Measurements from ENCODE around the gene ZNF853. TPM values are rescaled to one million over a fixed set of nuclear protein-coding genes. Genes with fewer than 3 reads are reported as not detected.

ZNF853 gene
- total RNA-seq, 1 experiment from 2014 or later = 1.0 TPM

GRCh38 chr7:6650086-6650485 lies 34.7 kb downstream of the ZNF853 start:
- Histone ChIP-seq H4K20me1 (ENCODE audit: low read length) (no peaks in the 10 kb centered on the region), H2AFZ (ENCODE audit: low read length) (no peak overlapping the region), H3F3A (ENCODE audit: low read length, unreplicated experiment) (no peaks in the 10 kb centered on the region), H3K4me2 (ENCODE audit: low read length) (no peak overlapping the region), H3K4me3 (ENCODE audit: low read length) (no peak overlapping the region), H3K36me3 (ENCODE audit: low read depth, low read length) (peaks cover 44% of the 10 kb centered on the region), H3K27ac (ENCODE audit: low read length) (no peak overlapping the region), H3K4me1 (ENCODE audit: insufficient read depth, low read length) (no peaks in the 10 kb centered on the region), H3K27me3 (ENCODE audit: low read length) (no peaks in the 10 kb centered on the region), H3K9ac (ENCODE audit: low read length) (no peak overlapping the region), H3K79me2 (ENCODE audit: low read length) (no peaks in the 10 kb centered on the region), H3K9me3 (ENCODE audit: low read length) (no peaks in the 10 kb centered on the region), H3K9me2 (replicated peaks; ENCODE audit: low read length) (no peaks in the 10 kb centered on the region)
- TF ChIP-seq CTCF (conservative IDR thresholded peaks at IDR 0.05; ENCODE audit: low read depth, low read length) = no peak
- TF ChIP-seq EZH2phosphoT487 (IDR thresholded peaks at IDR 0.05; ENCODE audit: borderline replicate concordance, low read length) = no peak
- TF ChIP-seq EZH2 (IDR thresholded peaks at IDR 0.05; ENCODE audit: low read length, unreplicated experiment) = no peak
- CTCF ChIA-PET = no interaction called here
- POLR2A ChIA-PET (ENCODE audit: unreplicated experiment) = no interaction called here
- ATAC-seq = no peak
- intact Hi-C loops (cut with micrococcal nuclease) = no loop called here
- no TSS peak for BruUV-seq (replicated peaks)
- DNase-seq = no peak

GRCh38 chr7:6650521-6651011 lies 35.2 kb downstream of the ZNF853 start:
- no peak overlapping the region for H3K4me2 ChIP-seq (ENCODE audit: low read length)
- intact Hi-C loops (cut with micrococcal nuclease) = no loop called here
- no peaks in the 10 kb centered on the region for H3F3A ChIP-seq (ENCODE audit: low read length, unreplicated experiment)
- H3K36me3 ChIP-seq (ENCODE audit: low read depth, low read length) = peaks cover 45% of the 10 kb centered on the region
- BruUV-seq (replicated peaks) = no TSS peak
- ChIA-PET POLR2A (ENCODE audit: unreplicated experiment) (no interaction called here), CTCF (no interaction called here)
- no peaks in the 10 kb centered on the region for H4K20me1 ChIP-seq (ENCODE audit: low read length)
- H3K79me2 ChIP-seq (ENCODE audit: low read length) = no peaks in the 10 kb centered on the region
- H3K27me3 ChIP-seq (ENCODE audit: low read length) = no peaks in the 10 kb centered on the region
- H3K9me2 ChIP-seq (replicated peaks; ENCODE audit: low read length) = no peaks in the 10 kb centered on the region
- DNase-seq (no peak), ATAC-seq (no peak)
- TF ChIP-seq CTCF (conservative IDR thresholded peaks at IDR 0.05; ENCODE audit: low read depth, low read length) (no peak), EZH2 (IDR thresholded peaks at IDR 0.05; ENCODE audit: low read length, unreplicated experiment) (no peak), EZH2phosphoT487 (IDR thresholded peaks at IDR 0.05; ENCODE audit: borderline replicate concordance, low read length) (no peak)
- H3K27ac ChIP-seq (ENCODE audit: low read length) = no peak overlapping the region
- H3K9ac ChIP-seq (ENCODE audit: low read length) = no peak overlapping the region
- H2AFZ ChIP-seq (ENCODE audit: low read length) = no peak overlapping the region
- H3K9me3 ChIP-seq (ENCODE audit: low read length) = no peaks in the 10 kb centered on the region
- H3K4me1 ChIP-seq (ENCODE audit: insufficient read depth, low read length) = no peaks in the 10 kb centered on the region
- no peak overlapping the region for H3K4me3 ChIP-seq (ENCODE audit: low read length)

- H2AFZ ChIP-seq (ENCODE audit: low read length) = no peak overlapping the region
- no peaks in the 10 kb centered on the region for H4K20me1 ChIP-seq (ENCODE audit: low read length)
- POLR2A ChIA-PET (ENCODE audit: unreplicated experiment) = no interaction called here
- no peaks in the 10 kb centered on the region for H3K9me3 ChIP-seq (ENCODE audit: low read length)
- intact Hi-C loops (cut with micrococcal nuclease) = no loop called here
- H3K4me1 ChIP-seq (ENCODE audit: insufficient read depth, low read length) = no peaks in the 10 kb centered on the region
- H3K4me3 ChIP-seq (ENCODE audit: low read length) = no peak overlapping the region
- ATAC-seq (no peak), DNase-seq (no peak)
- H3K27ac ChIP-seq (ENCODE audit: low read length) = no peak overlapping the region
- no peaks in the 10 kb centered on the region for H3K79me2 ChIP-seq (ENCODE audit: low read length)
- no peaks in the 10 kb centered on the region for H3K27me3 ChIP-seq (ENCODE audit: low read length)
- CTCF ChIA-PET = no interaction called here
- peaks cover 45% of the 10 kb centered on the region for H3K36me3 ChIP-seq (ENCODE audit: low read depth, low read length)
- H3F3A ChIP-seq (ENCODE audit: low read length, unreplicated experiment) = no peaks in the 10 kb centered on the region
- TF ChIP-seq EZH2 (IDR thresholded peaks at IDR 0.05; ENCODE audit: low read length, unreplicated experiment) = no peak
- TF ChIP-seq CTCF (conservative IDR thresholded peaks at IDR 0.05; ENCODE audit: low read depth, low read length) = no peak
- no peak for TF ChIP-seq EZH2phosphoT487 (IDR thresholded peaks at IDR 0.05; ENCODE audit: borderline replicate concordance, low read length)
- no peak overlapping the region for H3K4me2 ChIP-seq (ENCODE audit: low read length)
- no peak overlapping the region for H3K9ac ChIP-seq (ENCODE audit: low read length)
- no peaks in the 10 kb centered on the region for H3K9me2 ChIP-seq (replicated peaks; ENCODE audit: low read length)
- no TSS peak for BruUV-seq (replicated peaks)
These were observed 36.5 kb downstream of the ZNF853 start for GRCh38 chr7:6651851-6652445.
